Ovary (tissue), 3 donors: ENCODE results near the gene RNF113B.

Source experiments
- POLR2A ChIP-seq: fragments of 450-650 bp; IDR thresholded peaks from one replicate; pipeline ENCODE4 v1.6.1; 2017; ENCODE audit warnings: antibody characterized with exemption, mild to moderate bottlenecking, moderate library complexity
- TF ChIP-seq, protein P1 (sequence below), 3 donors: fragments of 450-650 bp in 2 of 3; fragments of 200-600 bp in 1 of 3; IDR thresholded peaks; one replicate each; pipeline versions ENCODE4 v1.5.1 to v1.8.0; 2016 to 2022; ENCODE audit warnings: antibody characterized with exemption in 3 of 3, mild to moderate bottlenecking in 1 of 3
- donor health status: DM: no; HTN: no; CAD: no.

GRCh38 chr13:98156259-98156658 lies 20.8 kb downstream of the RNF113B start:
- TF ChIP-seq, protein P1, sequence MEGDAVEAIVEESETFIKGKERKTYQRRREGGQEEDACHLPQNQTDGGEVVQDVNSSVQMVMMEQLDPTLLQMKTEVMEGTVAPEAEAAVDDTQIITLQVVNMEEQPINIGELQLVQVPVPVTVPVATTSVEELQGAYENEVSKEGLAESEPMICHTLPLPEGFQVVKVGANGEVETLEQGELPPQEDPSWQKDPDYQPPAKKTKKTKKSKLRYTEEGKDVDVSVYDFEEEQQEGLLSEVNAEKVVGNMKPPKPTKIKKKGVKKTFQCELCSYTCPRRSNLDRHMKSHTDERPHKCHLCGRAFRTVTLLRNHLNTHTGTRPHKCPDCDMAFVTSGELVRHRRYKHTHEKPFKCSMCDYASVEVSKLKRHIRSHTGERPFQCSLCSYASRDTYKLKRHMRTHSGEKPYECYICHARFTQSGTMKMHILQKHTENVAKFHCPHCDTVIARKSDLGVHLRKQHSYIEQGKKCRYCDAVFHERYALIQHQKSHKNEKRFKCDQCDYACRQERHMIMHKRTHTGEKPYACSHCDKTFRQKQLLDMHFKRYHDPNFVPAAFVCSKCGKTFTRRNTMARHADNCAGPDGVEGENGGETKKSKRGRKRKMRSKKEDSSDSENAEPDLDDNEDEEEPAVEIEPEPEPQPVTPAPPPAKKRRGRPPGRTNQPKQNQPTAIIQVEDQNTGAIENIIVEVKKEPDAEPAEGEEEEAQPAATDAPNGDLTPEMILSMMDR (IDR thresholded peaks at IDR 0.05): no peak
- no peak for TF ChIP-seq POLR2A
